GM21737 (cell line): Measurements from ENCODE around the gene ZFP57.
"Not testable (repeated sequence)": the region's sequence is repeated elsewhere in the genome, so short reads cannot be mapped to it uniquely, and the experiment has no call there.

Experiments used
- ATAC-seq: cut with Tn5 transposase; IDR thresholded peaks from one replicate; pipeline ENCODE4 v1.9.1; 2021; ENCODE audit warnings: mild to moderate bottlenecking, moderate library complexity; ENCODE audit not compliant: unreplicated experiment

The ZFP57 gene

GRCh38 chr6:29696147-29697125, 15.5 kb upstream of the ZFP57 start:
- no peak for ATAC-seq

GRCh38 chr6:29694637-29695036, 13.7 kb upstream of the ZFP57 start:
- no peak for ATAC-seq

- no peak for ATAC-seq
These were observed 4.9 kb upstream of the ZFP57 start for GRCh38 chr6:29685718-29686326.

- no peak for ATAC-seq
These were observed 859 bp upstream of the ZFP57 start for GRCh38 chr6:29681811-29682210.

- no peak for ATAC-seq
These were observed 536 bp downstream of the ZFP57 start for GRCh38 chr6:29680416-29680815.

GRCh38 chr6:29679962-29680361, 990 bp downstream of the ZFP57 start:
- ATAC-seq, result no peak

- ATAC-seq, result no peak
These were observed 2.8 kb downstream of the ZFP57 start for GRCh38 chr6:29678114-29678513.

GRCh38 chr6:29676981-29677601, 3.9 kb downstream of the ZFP57 start:
- ATAC-seq, result no peak

- no peak for ATAC-seq
These were observed 5.4 kb downstream of the ZFP57 start for GRCh38 chr6:29675561-29675960.

GRCh38 chr6:29674008-29674407, 6.9 kb downstream of the ZFP57 start:
- no peak for ATAC-seq

GRCh38 chr6:29673161-29673560, 7.8 kb downstream of the ZFP57 start:
- no peak for ATAC-seq

GRCh38 chr6:29672116-29672515, 8.8 kb downstream of the ZFP57 start:
- ATAC-seq, result not testable (repeated sequence)

GRCh38 chr6:29671026-29671425, 9.9 kb downstream of the ZFP57 start:
- ATAC-seq, result no peak

- no peak for ATAC-seq
These were observed 13.8 kb downstream of the ZFP57 start for GRCh38 chr6:29667158-29667557.

GRCh38 chr6:29666826-29667130, 14.2 kb downstream of the ZFP57 start:
- ATAC-seq, result no peak

- ATAC-seq, result no peak
These were observed 14.8 kb downstream of the ZFP57 start for GRCh38 chr6:29665942-29666825.

GRCh38 chr6:29663300-29664042, 17.5 kb downstream of the ZFP57 start:
- ATAC-seq, result no peak

- ATAC-seq, result not testable (repeated sequence)
These were observed 19.3 kb downstream of the ZFP57 start for GRCh38 chr6:29661502-29662141.

GRCh38 chr6:29661071-29661470, 19.9 kb downstream of the ZFP57 start:
- no peak for ATAC-seq

GRCh38 chr6:29656798-29657197, 24.2 kb downstream of the ZFP57 start, which contains the start of gene MOG:
Gene MOG, plus strand, starts transcription at chr6:29657092. Its CDS starts 118 bp downstream, at chr6:29657210.
- no peak for ATAC-seq
